ENCODE data around the gene ACTN2.
"Not testable (repeated sequence)": the region's sequence is repeated elsewhere in the genome, so short reads cannot be mapped to it uniquely, and the experiment has no call there.

The ACTN2 gene

DNA sequence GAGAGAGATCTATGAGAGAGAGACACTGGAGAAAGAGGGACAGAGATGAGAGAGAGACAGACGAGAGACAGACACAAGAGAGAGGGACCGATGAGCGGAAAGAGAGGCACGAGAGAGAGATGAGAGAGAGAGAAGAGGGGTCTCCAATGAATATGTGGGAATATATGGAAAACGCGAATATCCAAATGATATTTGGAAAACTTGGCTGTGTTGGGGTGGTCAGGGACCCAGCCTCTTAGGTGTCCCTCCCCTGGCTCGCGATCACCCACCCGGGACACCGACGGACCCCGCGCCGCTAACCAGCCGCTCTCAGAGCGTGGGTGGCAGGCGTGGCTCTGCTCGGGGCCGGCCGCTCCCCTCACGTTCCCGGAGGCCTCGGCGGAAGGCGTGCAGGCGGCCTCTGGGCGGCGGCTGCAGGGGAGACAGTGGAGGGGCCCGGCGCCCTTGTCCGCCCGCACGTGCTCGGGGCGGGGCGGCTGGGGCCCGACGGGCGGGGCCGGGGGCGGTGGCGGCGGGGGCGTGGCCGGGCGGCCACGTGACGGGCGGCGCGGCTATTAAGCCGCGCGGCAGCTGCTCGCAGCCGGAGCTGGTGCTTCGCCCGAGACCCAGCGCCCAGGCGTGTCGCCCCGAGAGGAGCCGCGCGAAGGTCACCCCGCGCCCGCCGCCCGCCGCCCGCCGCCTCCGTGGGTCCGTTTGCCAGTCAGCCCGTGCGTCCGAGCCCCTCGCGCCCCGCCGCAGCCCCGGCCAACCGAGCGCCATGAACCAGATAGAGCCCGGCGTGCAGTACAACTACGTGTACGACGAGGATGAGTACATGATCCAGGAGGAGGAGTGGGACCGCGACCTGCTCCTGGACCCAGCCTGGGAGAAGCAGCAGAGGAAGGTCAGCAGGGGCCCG, at the start of gene ACTN2:
TSS of gene ACTN2 (plus strand) at position 583 of the 898 bp plus-strand sequence. CDS start at position 758, 175 bp downstream.
- in situ Hi-C loops (cut with MboI; ENCODE audit: low pct_unique_long_range_greater_than_20kb, low sequenced_read_pairs) = no loop called here
- DNase-seq = peak; percentile 12

GRCh38 chr1:236638945-236639344, 47.4 kb upstream of the ACTN2 start:
- no peak for DNase-seq
- in situ Hi-C loops (cut with MboI; ENCODE audit: low pct_unique_long_range_greater_than_20kb, low sequenced_read_pairs) = no loop called here

GRCh38 chr1:236639686-236640085, 46.6 kb upstream of the ACTN2 start:
- in situ Hi-C loops (cut with MboI; ENCODE audit: low pct_unique_long_range_greater_than_20kb, low sequenced_read_pairs) = no loop called here
- no peak for DNase-seq

- DNase-seq = no peak
- in situ Hi-C loops (cut with MboI; ENCODE audit: low pct_unique_long_range_greater_than_20kb, low sequenced_read_pairs) = no loop called here
These were observed 43.5 kb upstream of the ACTN2 start for GRCh38 chr1:236642763-236643162.

- DNase-seq = no peak
These were observed 41.2 kb upstream of the ACTN2 start for GRCh38 chr1:236645016-236645680.

GRCh38 chr1:236654511-236654910, 31.8 kb upstream of the ACTN2 start:
- DNase-seq = no peak
- in situ Hi-C loops (cut with MboI; ENCODE audit: low pct_unique_long_range_greater_than_20kb, low sequenced_read_pairs) = no loop called here

More at GRCh38 chr1:236645016-236645680, 41.2 kb upstream of the ACTN2 start:
- in situ Hi-C loops (cut with MboI; ENCODE audit: low pct_unique_long_range_greater_than_20kb, low sequenced_read_pairs) = no loop called here

GRCh38 chr1:236654957-236655356, 31.3 kb upstream of the ACTN2 start:
- in situ Hi-C loops (cut with MboI; ENCODE audit: low pct_unique_long_range_greater_than_20kb, low sequenced_read_pairs) = no loop called here
- DNase-seq = no peak

DNA sequence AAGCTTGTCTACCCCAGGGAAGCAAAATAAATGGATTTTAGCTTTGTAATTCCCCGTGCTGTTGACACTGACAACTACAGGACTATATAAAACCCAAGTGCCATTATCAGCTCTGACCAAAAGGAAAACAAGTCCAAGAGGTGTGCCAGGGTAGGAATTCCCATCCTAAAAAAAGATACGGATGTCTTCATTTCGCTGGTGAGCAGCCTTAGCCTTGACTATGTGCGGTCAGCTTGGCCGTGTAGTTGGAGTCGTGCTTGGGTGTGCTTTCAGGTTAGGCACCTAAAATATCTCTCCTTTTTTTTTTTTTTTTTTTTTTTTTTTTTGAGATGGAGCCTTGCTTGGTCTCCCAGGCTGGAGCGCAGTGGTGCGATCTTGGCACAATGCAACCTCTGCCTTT, 28.9 kb upstream of the ACTN2 start:
- DNase-seq = no peak
- in situ Hi-C loops (cut with MboI; ENCODE audit: low pct_unique_long_range_greater_than_20kb, low sequenced_read_pairs) = no loop called here

GRCh38 chr1:236659792-236660587, 26.3 kb upstream of the ACTN2 start:
- in situ Hi-C loops (cut with MboI; ENCODE audit: low pct_unique_long_range_greater_than_20kb, low sequenced_read_pairs) = no loop called here
- no peak for DNase-seq

GRCh38 chr1:236663934-236664333, 22.4 kb upstream of the ACTN2 start:
- no peak for DNase-seq

DNA sequence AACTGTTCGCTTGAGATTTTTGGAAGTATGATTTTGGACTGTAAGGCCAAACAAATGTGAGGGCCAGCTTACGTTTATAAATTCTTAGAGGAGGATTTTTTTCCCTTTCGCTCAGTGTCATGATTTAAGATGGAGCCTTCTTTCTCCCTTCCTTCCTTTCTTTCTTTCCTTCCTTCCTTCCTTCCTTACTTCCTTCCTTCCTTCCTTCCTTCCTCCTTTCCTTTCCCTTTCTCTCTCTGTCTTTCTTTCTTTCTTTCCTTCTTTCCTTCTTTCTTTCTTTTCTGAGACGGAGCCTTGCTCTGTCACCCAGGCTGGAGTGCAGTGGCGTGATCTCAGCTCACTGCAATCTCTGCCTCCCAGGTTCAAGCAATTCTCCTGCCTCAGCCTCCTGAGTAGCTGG, 17.4 kb upstream of the ACTN2 start:
- DNase-seq; in situ Hi-C loops (cut with MboI; ENCODE audit: low pct_unique_long_range_greater_than_20kb, low sequenced_read_pairs): not testable (repeated sequence)

More at GRCh38 chr1:236663934-236664333, 22.4 kb upstream of the ACTN2 start:
- in situ Hi-C loops (cut with MboI; ENCODE audit: low pct_unique_long_range_greater_than_20kb, low sequenced_read_pairs) = no loop called here

DNA sequence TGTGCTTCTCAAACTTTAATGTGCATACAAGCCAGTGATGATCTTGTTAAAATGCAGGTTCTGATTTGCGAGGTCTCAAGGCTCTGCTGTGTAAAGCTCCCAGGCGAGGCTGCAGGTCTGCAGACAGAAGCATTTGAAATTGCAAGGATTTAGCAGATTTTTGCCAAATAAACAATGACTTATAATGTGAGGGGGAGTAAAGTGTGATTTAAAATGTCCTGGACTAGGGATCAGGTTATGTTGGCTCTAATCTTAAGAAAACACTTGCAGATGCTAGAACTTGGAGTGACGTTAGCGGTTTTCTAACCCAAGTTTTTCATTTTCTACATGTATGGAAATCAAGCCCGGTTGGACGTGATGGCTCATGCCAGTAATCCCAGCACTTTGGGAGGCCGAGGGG, 16.2 kb upstream of the ACTN2 start:
- in situ Hi-C loops (cut with MboI; ENCODE audit: low pct_unique_long_range_greater_than_20kb, low sequenced_read_pairs) = no loop called here
- DNase-seq = no peak

DNA sequence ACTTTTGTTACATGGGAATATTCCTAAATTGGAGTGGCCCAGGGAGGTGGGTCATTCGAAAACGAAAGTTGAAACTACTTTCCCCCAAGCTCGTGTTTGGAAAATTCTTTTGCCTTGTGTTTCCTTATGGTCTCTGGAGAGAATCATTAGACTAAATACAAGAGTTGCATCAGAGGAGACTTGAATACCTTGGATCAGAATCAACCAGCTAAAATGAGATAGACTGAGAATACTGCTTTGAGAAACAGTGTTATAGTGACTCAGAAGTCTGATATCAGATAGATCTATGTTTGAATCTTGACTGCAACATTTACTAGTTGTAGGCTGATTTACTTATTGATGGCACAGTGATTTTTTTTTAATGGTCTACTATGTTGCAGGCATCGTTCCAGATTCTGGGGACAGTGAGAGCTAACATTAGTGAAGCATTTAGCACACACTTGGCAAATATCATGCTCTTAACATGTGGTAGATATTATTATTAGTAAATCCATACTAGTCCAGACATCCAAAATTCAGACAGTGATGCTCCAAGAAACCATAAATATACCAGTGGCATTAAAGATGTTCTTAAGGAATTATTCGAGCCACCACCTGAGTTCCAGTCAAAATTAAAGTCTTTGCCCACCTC, 12.9 kb upstream of the ACTN2 start:
- no peak for DNase-seq
- in situ Hi-C loops (cut with MboI; ENCODE audit: low pct_unique_long_range_greater_than_20kb, low sequenced_read_pairs) = no loop called here

DNA sequence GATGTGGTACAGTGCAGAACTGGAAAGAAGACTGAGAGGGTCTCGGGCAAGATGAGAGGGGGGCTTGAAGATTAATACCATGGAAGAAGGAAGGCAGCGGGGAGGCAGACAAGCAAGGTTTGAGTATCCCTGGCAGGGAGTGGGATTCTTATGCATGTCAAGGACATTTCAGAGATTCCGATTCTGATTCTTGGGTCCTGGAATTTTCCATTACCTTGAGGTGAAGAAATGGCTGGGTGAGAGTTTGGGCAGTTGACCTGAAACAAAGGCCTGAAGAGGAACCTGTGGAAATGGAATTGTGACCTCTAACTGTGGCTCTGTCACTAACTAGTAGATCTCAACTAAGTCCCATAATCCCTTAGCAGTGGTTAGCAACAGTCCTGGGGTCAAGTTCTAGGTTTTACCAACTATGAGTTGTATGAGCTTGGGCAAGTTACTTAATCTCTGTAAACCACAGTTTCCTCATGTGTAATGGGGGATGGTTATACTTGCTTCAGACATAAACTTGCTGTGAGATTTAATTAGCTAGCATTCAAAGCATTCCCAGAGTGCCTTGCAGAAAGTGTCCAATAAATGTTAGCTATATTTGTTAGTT, 8.6 kb upstream of the ACTN2 start:
- peak; percentile 9 for DNase-seq
- in situ Hi-C loops (cut with MboI; ENCODE audit: low pct_unique_long_range_greater_than_20kb, low sequenced_read_pairs) = no loop called here

GRCh38 chr1:236681219-236681618, 5.1 kb upstream of the ACTN2 start:
- in situ Hi-C loops (cut with MboI; ENCODE audit: low pct_unique_long_range_greater_than_20kb, low sequenced_read_pairs) = no loop called here
- no peak for DNase-seq

DNA sequence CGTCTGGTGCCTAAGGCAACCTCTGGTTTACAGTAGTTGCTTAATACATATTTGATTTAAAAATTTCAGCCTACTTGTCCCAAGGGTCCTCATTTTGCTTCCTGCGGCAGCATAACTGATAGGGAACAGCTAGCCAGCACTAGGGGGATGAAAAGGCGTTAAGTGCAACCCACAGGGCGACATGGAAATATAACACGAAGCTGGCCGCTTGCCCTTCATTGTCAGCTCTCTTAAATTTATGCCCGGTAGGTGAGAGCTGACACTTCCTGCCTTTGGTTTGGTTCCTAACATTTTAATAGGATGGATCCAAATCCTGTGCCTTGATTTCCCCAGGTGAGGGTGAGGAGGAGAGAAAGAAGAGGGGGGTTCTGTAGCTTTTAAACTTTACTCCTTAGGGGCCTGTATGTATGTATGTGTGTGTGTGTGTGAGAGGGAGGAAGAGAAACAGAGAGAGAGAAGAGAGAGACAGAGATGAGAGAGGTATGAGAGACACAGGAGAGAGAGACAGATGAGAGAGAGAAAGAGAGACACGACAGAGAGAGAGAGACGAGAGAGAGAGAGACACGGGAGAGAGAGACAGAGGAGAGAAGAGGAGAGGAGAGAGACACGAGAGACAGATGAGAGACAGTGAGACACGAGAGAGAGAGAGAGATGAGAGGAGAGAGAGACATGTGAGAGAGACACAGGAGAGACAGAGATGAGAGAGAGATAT, 938 bp upstream of the ACTN2 start:
- DNase-seq = no peak
- in situ Hi-C loops (cut with MboI; ENCODE audit: low pct_unique_long_range_greater_than_20kb, low sequenced_read_pairs) = no loop called here

GRCh38 chr1:236686815-236687160, 489 bp downstream of the ACTN2 start:
- DNase-seq = no peak
- in situ Hi-C loops (cut with MboI; ENCODE audit: low pct_unique_long_range_greater_than_20kb, low sequenced_read_pairs) = no loop called here

- no peak for DNase-seq
- in situ Hi-C loops (cut with MboI; ENCODE audit: low pct_unique_long_range_greater_than_20kb, low sequenced_read_pairs) = no loop called here
These were observed 974 bp downstream of the ACTN2 start for GRCh38 chr1:236687273-236687672.

Measured in KBM-7 (cell line).